T-helper 22 cell (primary cell): ENCODE results near the gene SERTAD4.
"Not testable (repeated sequence)": the region's sequence is repeated elsewhere in the genome, so short reads cannot be mapped to it uniquely, and the experiment has no call there.

ENCODE experiments used
- DNase-seq: peaks from one replicate; pipeline ENCODE4 v3.0.0-alpha.2; 2020; ENCODE audit warnings: low read depth

Gene SERTAD4

GRCh38 chr1:210232511-210233215 lies at the start of gene SERTAD4:
Gene SERTAD4, plus strand, starts transcription at chr1:210232796. Its CDS starts 5,165 bp downstream, at chr1:210237961.
- DNase-seq = no peak

- no peak for DNase-seq
These were observed 47.5 kb upstream of the SERTAD4 start for GRCh38 chr1:210185063-210185462.

DNA sequence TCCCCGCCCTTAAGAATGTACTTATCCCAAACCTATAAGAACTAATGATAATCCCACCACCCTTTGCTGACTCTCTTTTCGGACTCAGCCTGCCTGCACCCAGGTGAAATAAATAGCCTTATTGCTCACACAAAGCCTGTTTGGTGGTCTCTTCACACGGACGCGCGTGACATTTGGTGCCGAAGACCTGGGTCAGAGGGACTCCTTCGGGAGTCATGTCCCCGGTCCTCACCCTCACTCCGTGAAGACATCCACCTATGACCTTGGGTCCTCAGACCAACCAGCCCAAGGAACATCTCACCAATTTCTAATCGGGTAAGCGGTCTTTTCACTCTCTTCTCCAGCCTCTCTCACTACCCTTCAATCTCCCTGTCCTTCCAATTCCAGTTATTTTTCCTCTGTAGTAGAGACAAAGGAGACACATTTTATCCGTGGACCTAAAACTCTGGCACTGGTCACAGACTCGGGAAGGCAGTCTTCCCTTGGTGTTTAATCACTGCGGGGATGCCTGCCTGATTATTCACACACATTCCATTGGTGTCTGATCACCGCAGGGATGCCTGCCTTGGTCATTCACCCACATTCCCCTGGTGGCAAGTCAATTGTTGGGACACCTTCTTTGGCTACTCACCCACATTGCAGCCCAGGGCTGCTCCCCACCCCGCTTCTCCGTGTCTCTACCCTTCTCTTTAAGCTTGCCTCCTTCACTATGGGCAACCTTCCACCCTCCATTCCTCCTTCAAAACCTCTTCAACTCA lies 44.6 kb upstream of the SERTAD4 start:
- DNase-seq = not testable (repeated sequence)

DNA sequence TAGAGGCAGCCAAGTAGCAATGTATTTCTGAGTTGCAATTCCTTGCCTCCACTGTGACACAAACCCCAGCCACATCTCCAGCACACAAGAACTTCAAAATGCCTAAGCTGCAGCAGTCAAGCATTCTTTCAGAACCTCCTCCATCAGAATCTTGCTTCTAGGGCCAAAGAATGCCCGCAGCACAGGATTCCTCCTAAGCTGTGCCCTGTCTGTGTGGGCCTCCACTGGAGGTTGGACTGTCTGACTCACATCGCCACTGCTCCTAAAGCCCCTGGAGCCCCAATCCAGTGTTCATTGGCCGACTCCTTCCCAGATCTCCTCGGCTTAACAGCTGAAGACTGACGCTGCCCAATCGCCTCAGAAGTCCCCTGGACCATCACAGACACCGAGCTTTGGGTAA lies 43.2 kb upstream of the SERTAD4 start:
- DNase-seq = no peak

DNA sequence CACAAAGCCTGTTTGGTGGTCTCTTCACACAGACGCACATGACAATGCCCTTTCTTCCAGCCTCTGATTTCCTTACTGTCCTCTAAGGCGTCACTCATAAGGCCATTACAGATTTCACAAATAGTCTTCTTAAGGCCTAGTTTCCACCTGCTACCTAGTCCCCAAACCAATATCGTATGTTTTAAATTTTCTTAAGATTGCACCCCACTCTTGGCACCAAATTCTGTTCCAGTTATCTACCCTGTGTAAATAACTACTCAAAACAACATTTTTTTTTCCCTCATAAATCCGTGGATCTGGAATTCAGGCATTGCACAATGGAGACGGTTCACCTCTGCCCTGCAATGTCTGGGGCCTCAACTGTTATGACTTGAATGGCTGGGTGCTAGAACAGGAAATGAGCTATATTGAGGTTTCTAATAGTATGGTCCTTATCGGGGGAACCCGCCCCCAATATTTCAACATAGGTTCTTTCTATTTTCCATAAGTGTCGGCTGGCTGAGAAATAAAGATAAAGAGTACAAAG lies 36.9 kb upstream of the SERTAD4 start:
- no peak for DNase-seq

- DNase-seq = not testable (repeated sequence)
These were observed 36.3 kb upstream of the SERTAD4 start for GRCh38 chr1:210196266-210196665.

- no peak for DNase-seq
These were observed 33.8 kb upstream of the SERTAD4 start for GRCh38 chr1:210198840-210199239.

GRCh38 chr1:210200124-210200736 lies 32.4 kb upstream of the SERTAD4 start:
- no peak for DNase-seq

DNA sequence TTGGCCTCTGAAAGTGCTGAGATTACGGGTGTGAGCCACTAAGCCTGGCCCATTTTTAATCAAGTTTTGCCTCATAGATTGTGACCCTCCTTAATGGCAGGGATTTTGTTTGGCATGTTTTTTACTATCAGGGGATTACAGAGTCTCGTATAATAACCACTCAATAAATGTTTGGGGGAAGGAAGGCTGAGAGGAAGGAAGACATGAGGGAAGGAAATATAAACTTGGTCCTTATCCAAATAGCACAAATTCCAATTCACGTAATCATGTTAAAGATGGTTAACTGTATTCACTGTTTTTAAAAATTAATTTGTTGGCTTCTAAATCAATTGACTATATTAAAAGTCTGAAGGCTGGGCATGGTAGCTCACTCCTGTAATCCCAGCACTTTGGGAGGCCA lies 30.9 kb upstream of the SERTAD4 start:
- DNase-seq = no peak

DNA sequence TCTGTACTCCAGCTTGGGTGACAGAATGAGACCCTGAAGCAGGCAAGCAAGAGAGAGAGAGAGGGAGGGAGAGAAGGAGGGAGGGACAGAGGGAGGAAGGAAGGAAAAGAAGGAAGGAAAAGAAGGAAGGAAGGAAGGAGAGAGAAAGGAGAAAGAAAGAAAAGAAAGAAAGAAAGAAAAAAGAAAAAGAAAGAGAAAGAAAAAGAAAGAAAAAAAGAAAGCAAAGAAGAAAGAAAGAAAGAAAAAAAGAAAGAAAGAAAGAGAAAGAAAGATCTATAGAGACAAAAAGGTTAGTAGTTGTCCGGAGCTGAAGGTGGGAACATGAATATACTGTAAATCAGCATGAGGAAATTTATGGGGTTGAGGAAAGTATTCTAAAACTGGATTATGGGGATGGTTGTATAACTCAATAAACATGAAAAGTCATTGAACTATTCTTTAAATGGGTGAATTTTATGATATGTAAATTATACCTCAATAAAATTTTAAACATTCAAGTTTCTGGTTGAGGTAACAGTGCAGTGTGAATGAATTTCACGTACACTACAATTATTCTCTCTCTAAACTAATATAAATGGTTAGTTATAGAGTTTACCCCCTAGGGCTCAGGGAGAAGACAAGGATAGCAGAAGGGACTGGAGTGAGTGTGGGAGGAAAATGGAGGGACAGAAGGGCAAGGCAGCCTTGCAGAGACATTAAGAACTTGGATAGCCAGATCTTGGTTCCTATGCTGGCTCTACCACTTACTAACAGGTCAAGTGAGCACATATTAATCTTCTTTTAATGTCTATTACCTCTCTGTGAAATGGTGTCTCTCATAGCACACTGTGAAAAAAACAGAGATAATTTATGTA lies 24.8 kb upstream of the SERTAD4 start:
- DNase-seq = no peak

DNA sequence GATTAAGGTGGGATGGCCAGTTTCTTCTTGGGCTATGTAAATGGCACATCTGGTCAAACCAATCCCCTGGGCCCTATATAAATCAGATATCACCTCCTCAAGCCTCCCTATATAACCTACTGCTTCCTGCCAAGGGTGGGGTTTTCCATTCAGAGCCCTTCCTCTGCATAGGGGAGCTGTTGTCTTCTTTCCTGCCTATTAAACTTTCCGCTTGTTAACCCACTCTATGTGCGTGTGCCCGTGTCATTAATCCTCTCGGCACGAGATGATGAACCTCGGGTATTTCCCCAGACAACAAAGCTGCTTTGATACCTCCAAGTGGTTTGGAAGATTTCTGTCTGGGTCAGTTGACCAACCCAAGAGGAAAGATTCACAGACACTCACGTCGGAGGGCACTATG lies 19.3 kb upstream of the SERTAD4 start:
- no peak for DNase-seq

- no peak for DNase-seq
These were observed 17.8 kb upstream of the SERTAD4 start for GRCh38 chr1:210214573-210215409.

GRCh38 chr1:210217482-210217881 lies 15.1 kb upstream of the SERTAD4 start:
- DNase-seq = no peak

DNA sequence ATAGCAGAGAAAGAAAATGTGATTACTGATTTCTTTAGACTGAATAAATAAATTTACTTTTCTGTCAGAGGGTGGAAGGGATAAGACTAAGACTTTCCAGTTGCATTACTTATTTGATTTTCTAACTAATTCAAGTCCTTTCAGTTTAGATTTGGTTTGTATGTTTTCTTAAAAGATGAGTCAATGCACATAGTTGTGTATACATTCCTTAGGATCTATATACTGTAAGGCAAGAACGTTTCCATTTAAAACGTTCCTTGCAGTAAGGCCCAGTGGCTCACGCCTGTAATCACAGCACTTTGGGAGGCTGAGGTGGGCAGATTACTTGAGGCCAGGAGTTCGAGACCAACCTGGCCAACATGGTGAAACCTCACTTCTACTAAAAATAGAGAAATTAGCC lies 14.5 kb upstream of the SERTAD4 start:
- no peak for DNase-seq

GRCh38 chr1:210222340-210223006 lies 10.1 kb upstream of the SERTAD4 start:
- DNase-seq = no peak

DNA sequence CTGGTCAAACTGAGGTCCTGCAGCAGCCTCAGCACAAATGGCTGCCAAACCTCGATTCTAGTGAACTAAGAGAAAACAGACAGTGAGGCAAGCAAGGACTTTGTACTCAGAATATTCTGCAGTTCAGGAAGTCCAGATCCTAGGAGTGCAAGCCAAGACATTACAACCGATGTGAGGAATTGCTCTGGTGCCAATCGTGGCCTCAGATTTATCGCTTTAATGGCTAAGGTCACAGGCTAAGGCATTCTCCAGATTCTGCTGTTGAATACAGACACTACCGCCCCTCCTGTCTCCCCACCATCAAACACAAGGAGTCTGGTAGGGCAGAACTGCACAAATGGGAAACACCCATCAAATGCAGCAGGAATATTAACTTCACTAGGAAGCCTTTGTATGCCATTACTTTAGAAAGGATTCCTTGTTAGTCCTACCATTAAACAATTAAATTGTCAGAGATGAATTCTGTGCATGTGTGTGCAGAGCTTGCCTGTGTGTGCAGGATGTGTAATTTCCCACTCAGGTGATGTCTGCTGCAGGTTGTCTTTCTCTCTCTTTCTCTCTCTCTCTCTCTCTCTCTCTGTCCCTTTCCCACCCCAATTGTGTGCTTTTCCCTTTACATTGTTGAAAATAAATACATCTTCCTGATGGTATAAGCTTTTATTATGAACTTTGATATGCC lies 9.2 kb upstream of the SERTAD4 start:
- no peak for DNase-seq

GRCh38 chr1:210228158-210228557 lies 4.4 kb upstream of the SERTAD4 start:
- DNase-seq = no peak

- DNase-seq = no peak
These were observed 2.4 kb upstream of the SERTAD4 start for GRCh38 chr1:210230149-210230695.

- DNase-seq = no peak
These were observed 618 bp upstream of the SERTAD4 start for GRCh38 chr1:210231846-210232510.
